ENCODE results near the gene SPPL3.

- TF ChIP-seq TAF1 (IDR thresholded peaks at IDR 0.05; ENCODE audit: low read depth), result no peak
- no peak for TF ChIP-seq USF1 (IDR thresholded peaks at IDR 0.05)
- TF ChIP-seq EGR1 (IDR thresholded peaks at IDR 0.05), result no peak
- no peak for TF ChIP-seq FOXM1 (IDR thresholded peaks at IDR 0.05; ENCODE audit: borderline replicate concordance, low read depth)
- no peak for TF ChIP-seq EP300 (IDR thresholded peaks at IDR 0.05; ENCODE audit: borderline replicate concordance)
- TF ChIP-seq MAX (IDR thresholded peaks at IDR 0.05), result no peak
- no peak for TF ChIP-seq CREB1 (IDR thresholded peaks at IDR 0.05; ENCODE audit: low read depth)
- no peak for TF ChIP-seq RAD21 (IDR thresholded peaks at IDR 0.05; ENCODE audit: low read depth)
- no peak for TF ChIP-seq YY1 (IDR thresholded peaks at IDR 0.05; ENCODE audit: low read depth)
- TF ChIP-seq NFIC (IDR thresholded peaks at IDR 0.05), result no peak
- TF ChIP-seq CEBPB (IDR thresholded peaks at IDR 0.05), result no peak
Observed at GRCh38 chr12:120839503-120839902, 64.7 kb downstream of the SPPL3 start.
